H1 (cell line): Measurements from ENCODE around the gene DEPP1. TPM values are rescaled to one million over a fixed set of nuclear protein-coding genes. Genes with fewer than 3 reads are reported as not detected.

Experiments
- BACH1 ChIP-seq: IDR thresholded peaks from 2 replicates; pipeline ENCODE4 v1.6.1; 2012; ENCODE audit warnings: low read length, improper control_type of control experiment
- SP2 ChIP-seq: IDR thresholded peaks from 2 replicates; pipeline ENCODE4 v1.6.1; 2012; ENCODE audit warnings: mild to moderate bottlenecking, low read length, inconsistent platforms
- polyA plus RNA-seq, 7 experiments: library from polyadenylated mRNA; depleted of rRNA in 3 of 7; stranded (reverse) in 5 of 7; unstranded in 2 of 7; fragments of >200 nt in 5 of 7; fragments of 200-250 nt in 2 of 7; gene quantifications; 1 replicate in 5 of 7; 2 replicates in 1 of 7; 4 replicates in 1 of 7; pipeline versions ENCODE4 v1.2.1 to v1.2.3, GENCODE V29; 2011 to 2013; ENCODE audit warnings: missing spikeins in 2 of 7, mixed read lengths in 2 of 7
- total RNA-seq: library from RNA; stranded (reverse); fragmentation: NEBNext Ultra II Directional; extraction: Animal tissue kit (Norgen Biotek cat#: 25700); gene quantifications from 2 replicates; pipeline ENCODE4 v1.2.1, GENCODE V29; 2021

DEPP1 gene
- total and polyA plus RNA-seq, 2 of the 8 experiments (the other 6 are each of a cell fraction or from before 2014, with no cell fraction given): 0.67 to 4.5 TPM

DNA sequence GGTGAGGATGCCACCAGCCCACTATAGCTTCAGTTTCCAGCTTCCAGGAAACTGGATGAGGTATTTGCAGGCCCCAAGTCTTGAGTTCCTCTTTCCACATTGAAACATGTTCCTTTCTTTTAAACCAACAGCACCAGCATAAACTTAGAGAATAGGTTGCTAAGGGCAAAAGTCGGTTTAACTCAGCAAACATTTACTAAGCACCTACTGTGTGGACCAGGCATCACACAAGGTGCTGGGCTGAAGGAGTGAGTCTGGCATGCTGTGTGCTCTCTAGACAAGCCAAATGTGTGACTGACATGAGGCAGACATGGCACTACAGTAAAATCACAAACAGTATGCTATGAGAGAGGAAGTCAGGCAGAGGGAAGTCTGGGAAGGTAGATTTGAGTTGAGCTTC is 30.0 kb downstream of the DEPP1 start (continued):
- TF ChIP-seq BACH1 (no peak), SP2 (no peak)
